Stimulated activated CD4-positive, alpha-beta T cell treated with anti-CD3 and anti-CD28 coated beads, Interleukin-15, amount 100 ng/mL, for 1 hour (primary cell): ENCODE data around the gene ACMSD.

ENCODE experiments used
- DNase-seq, 2 donors: peaks; one replicate each; pipeline ENCODE4 v3.0.0-alpha.2; 2020; ENCODE audit warnings: low read depth in 1 of 2, low spot score in 1 of 2

Gene ACMSD

GRCh38 chr2:134944975-134945374 is 106.6 kb downstream of the ACMSD start:
- DNase-seq: no peak

DNA sequence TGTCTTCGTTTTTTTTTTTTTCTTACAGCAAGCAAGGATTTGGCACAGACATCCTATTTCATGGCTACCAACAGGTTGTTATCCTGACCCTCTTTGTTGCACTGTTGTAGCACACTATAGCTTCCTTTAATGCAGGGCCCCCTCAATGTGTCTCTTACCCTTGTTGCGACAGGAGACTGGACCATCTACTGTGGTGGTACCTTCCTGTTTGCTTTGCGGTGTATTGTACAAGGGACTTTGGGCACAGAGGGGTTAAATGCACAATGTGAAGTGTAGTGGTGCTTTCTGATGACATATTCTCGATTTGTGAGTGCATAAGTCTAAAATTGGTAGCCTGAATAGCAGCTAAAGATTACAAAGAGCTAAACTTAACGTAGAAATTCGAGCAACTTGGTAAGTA is 107.7 kb downstream of the ACMSD start:
- DNase-seq: no peak

DNA sequence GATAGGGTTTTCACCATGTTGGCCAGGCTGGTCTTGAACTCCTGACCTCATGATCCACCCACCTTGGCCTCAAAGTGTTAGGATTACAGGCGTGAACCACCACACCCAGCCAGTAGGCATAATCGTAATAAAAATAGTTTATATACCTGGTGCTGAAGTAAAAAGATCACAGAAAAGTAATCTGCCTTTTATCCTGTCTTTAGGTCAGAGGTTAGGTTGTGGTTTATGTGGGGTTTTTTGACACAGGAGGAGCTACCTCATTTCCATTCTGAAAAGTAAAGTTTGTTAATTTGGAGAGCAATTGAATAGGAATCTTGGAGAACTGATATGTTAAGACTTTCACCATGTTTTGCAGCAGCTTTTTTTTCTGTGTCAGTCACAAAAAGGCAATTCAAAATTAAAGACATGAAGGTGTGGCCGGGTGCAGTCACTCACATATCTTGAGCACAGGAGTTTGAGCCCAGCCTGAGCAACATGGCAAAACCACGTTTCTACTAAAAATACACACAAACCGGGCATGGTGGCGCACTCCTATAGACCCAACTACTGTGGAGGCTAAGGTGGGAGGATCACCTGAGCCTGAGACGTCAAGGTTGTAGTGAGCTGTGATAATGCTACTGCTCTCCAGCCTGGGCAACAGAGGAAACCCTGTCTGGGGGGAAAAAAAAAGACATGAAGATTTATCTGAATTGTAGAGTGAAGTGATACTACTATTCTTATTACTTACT is 111.7 kb downstream of the ACMSD start:
- DNase-seq: no peak

- no peak for DNase-seq
These were observed 112.5 kb downstream of the ACMSD start for GRCh38 chr2:134950886-134951285.
